OCI-LY7 (cell line): ENCODE measurements around the gene IFITM10. TPM values are rescaled to one million over a fixed set of nuclear protein-coding genes. Genes with fewer than 3 reads are reported as not detected.

Experiments used
- BruUV-seq: library from RNA; stranded (reverse); fragments of 400-500 nt; replicated peaks from 2 replicates; lab custom pipeline; 2021; lab: Mats Ljungman, UMichigan
- CTCF ChIA-PET: fragments of 300-600 bp; sonication (Branson Sonifier 250); formaldehyde crosslinking; loops from one replicate; lab custom pipeline; 2022; ENCODE audit warnings: antibody characterized with exemption; ENCODE audit not compliant: unreplicated experiment; lab: Charles Lee
- POLR2A ChIA-PET: fragments of 300-600 bp; sonication (Branson Sonifier 250); formaldehyde crosslinking; loops from one replicate; lab custom pipeline; 2022; ENCODE audit warnings: antibody characterized with exemption; lab: Charles Lee
- DNase-seq: peaks from one replicate; pipeline ENCODE4 v3.0.0-alpha.2; 2015; ENCODE audit warnings: low spot score
- H2AFZ ChIP-seq: fragments of 200-600 bp; sonication (generic), shearing (Covaris generic); 2 replicates; pipeline ENCODE4 v1.6.1; 2014; ENCODE audit warnings: mild to moderate bottlenecking, antibody characterized with exemption, low read length, moderate library complexity
- H3K27ac ChIP-seq: fragments of 200-600 bp; sonication (generic); 2 replicates; pipeline ENCODE4 v1.5.1; 2014; ENCODE audit warnings: mixed run types, low read depth, mild to moderate bottlenecking, moderate library complexity, low read length, inconsistent platforms; ENCODE audit not compliant: poor library complexity, severe bottlenecking
- H3K36me3 ChIP-seq: fragments of 200-600 bp; sonication (generic); 2 replicates; pipeline ENCODE4 v1.6.1; 2014; ENCODE audit warnings: mild to moderate bottlenecking, antibody characterized with exemption, low read length, moderate library complexity, mixed read lengths; ENCODE audit not compliant: insufficient read depth
- H3K4me1 ChIP-seq: fragments of 200-600 bp; sonication (generic); 2 replicates; pipeline ENCODE4 v1.5.1; 2014; ENCODE audit warnings: mild to moderate bottlenecking, low read length; ENCODE audit not compliant: insufficient read depth, poor library complexity, severe bottlenecking
- H3K4me2 ChIP-seq: fragments of 200-600 bp; sonication (generic); 2 replicates; pipeline ENCODE4 v1.6.1; 2014; ENCODE audit warnings: mild to moderate bottlenecking, low read length
- H3K4me3 ChIP-seq: fragments of 200-600 bp; sonication (generic); 2 replicates; pipeline ENCODE4 v1.5.1; 2014; ENCODE audit warnings: mild to moderate bottlenecking, low read depth, low read length; ENCODE audit not compliant: poor library complexity, severe bottlenecking
- H3K79me2 ChIP-seq: fragments of 200-600 bp; sonication (generic); 2 replicates; pipeline ENCODE4 v1.6.1; 2016; ENCODE audit warnings: low read depth, mild to moderate bottlenecking, low read length, moderate library complexity, mixed read lengths; ENCODE audit not compliant: insufficient read depth
- H3K9me2 ChIP-seq: fragments of 200-600 bp; sonication (generic); 2 replicates; pipeline ENCODE4 v1.6.1; 2016; ENCODE audit warnings: mild to moderate bottlenecking, low read length, mixed read lengths; ENCODE audit not compliant: insufficient read depth
- H3K9me3 ChIP-seq: fragments of 200-600 bp; sonication (generic); 2 replicates; pipeline ENCODE4 v1.6.1; 2014; ENCODE audit warnings: mild to moderate bottlenecking, mixed run types, low read length, mixed read lengths
- H4K20me1 ChIP-seq: fragments of 200-600 bp; sonication (generic); 2 replicates; pipeline ENCODE4 v1.6.1; 2014; ENCODE audit warnings: mild to moderate bottlenecking, antibody characterized with exemption, low read length, moderate library complexity, mixed read lengths; ENCODE audit not compliant: insufficient read depth
- EZH2phosphoT487 ChIP-seq: fragments of 200-600 bp; sonication (generic); IDR thresholded peaks from 2 replicates; pipeline ENCODE4 v1.6.1; 2018; ENCODE audit warnings: low read depth, borderline replicate concordance, mild to moderate bottlenecking, mixed run types, antibody characterized with exemption, low read length, moderate library complexity, mixed read lengths
- intact Hi-C: fragments of 100-400 bp; cut with micrococcal nuclease; formaldehyde crosslinking; loops from one replicate; pipeline ENCODE4 v1.10.0; 2022; ENCODE audit not compliant: unreplicated experiment
- total RNA-seq, 2 experiments: library from RNA; depleted of rRNA in 1 of 2; stranded (reverse); fragments of >200 nt in 1 of 2; shearing (Covaris generic) in 1 of 2; gene quantifications; 2 replicates each; pipeline ENCODE4 v1.2.3, GENCODE V29; 2014 to 2022
- TF ChIP-seq, protein P1 (sequence below): fragments of 200-600 bp; sonication (generic); conservative IDR thresholded peaks from 2 replicates; pipeline ENCODE4 v1.5.1; 2014; ENCODE audit warnings: mild to moderate bottlenecking, antibody characterized with exemption, low read length, moderate library complexity, mixed read lengths

The IFITM10 gene
- total RNA-seq, 2 experiments from 2014 or later, result 0.30 to 0.38 TPM

DNA sequence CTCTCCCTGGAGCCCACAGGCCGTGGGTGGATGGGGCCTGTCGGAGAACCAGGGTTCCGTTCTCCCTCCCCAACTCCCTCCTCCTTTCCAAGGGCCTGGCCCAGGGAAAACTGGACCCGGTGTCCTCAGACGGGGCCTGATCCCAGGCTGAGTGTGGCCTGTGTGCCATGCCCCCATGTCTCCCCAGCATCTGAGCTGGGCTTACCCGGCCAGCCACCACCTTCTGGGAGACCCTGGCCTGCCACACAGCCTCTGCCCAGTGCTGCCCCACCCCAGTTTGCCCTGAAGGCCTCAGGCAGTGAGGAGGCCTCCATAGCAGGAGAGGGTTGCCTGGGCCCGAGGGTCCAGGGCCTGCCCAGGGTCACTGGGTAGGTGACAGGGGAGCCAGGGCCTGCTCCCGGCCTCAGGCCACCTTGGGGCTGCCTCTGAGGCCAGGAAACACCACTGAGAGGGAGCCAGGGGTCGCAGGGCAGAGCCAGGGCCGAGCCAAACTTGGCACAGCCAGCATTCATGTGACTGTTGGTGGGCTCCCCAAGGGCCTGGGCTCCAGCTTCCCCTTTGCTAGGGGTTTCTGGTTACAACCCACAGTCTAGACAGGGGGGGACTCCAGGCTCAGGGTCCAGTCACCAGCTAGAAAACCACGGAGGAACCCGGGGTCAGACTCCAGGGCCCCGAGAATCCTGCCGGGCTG is 590 bp upstream of the IFITM10 start:
- Histone ChIP-seq H2AFZ (no peak overlapping the region), H3K4me3 (no peak overlapping the region), H3K79me2 (no peaks in the 10 kb centered on the region), H3K4me1 (no peaks in the 10 kb centered on the region), H3K36me3 (no peaks in the 10 kb centered on the region), H3K4me2 (no peak overlapping the region), H4K20me1 (no peaks in the 10 kb centered on the region), H3K27ac (no peak overlapping the region), H3K9me2 (no peaks in the 10 kb centered on the region), H3K9me3 (peaks cover 4% of the 10 kb centered on the region; the same call in 1 of the 2 replicates)
- DNase-seq, result no peak
- ChIA-PET CTCF (no interaction called here), POLR2A (no interaction called here)
- intact Hi-C loops, result no loop called here
- BruUV-seq, result no TSS peak
- TF ChIP-seq EZH2phosphoT487, result no peak
- TF ChIP-seq, protein P1, sequence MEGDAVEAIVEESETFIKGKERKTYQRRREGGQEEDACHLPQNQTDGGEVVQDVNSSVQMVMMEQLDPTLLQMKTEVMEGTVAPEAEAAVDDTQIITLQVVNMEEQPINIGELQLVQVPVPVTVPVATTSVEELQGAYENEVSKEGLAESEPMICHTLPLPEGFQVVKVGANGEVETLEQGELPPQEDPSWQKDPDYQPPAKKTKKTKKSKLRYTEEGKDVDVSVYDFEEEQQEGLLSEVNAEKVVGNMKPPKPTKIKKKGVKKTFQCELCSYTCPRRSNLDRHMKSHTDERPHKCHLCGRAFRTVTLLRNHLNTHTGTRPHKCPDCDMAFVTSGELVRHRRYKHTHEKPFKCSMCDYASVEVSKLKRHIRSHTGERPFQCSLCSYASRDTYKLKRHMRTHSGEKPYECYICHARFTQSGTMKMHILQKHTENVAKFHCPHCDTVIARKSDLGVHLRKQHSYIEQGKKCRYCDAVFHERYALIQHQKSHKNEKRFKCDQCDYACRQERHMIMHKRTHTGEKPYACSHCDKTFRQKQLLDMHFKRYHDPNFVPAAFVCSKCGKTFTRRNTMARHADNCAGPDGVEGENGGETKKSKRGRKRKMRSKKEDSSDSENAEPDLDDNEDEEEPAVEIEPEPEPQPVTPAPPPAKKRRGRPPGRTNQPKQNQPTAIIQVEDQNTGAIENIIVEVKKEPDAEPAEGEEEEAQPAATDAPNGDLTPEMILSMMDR, result no peak

DNA sequence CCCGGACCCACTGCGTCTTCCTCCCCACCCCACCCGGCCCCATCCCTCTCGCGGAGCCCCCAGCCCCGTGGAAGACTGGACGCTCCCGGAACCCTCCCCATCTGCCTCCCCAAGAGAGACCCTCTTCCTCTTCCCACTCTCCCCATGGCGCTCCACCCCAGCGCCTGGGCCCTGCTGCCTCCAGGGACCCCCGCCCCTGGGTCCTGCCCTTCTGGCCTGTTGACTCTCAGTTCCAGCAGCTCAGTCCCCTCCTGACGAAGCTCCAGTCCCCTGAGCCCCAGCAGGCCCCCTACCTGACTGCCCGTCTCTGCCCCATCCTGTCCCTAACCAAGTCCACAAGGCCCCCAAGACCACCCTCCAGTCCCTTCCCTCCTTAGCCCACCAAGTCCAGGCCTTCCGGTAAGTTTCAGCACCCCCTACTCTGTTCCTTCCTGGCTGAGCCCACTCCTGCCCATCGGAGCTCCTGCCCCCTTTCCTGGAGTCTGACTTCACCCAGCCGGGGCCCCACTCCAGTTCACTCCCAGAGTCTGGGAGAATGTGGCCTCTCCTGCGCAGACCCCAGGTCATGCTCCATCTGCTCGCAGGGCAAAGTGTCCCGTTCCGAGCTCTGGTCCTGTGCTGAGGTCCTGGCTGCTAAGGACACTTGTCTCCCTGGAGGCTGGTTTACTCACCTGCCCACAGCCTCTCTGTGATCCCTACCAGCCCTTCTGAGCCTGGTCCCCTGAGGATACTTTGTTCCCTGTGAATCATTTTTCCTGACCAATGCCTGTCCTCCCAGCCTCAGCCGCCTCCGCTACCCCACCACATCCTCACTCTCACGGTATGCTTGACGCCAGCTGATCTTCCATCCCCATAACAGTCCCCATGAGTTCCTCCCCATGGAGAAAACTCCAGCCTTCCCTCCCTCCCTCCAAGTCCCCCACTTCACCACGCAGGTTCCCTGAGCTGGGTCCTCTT is 722 bp downstream of the IFITM10 start:
- H3K4me1 ChIP-seq, result no peaks in the 10 kb centered on the region
- ChIA-PET POLR2A (no interaction called here), CTCF (no interaction called here)
- intact Hi-C loops, result no loop called here
- TF ChIP-seq, protein P1, result no peak
- TF ChIP-seq EZH2phosphoT487, result no peak
- no peak overlapping the region for H3K27ac ChIP-seq
- no peak overlapping the region for H3K4me2 ChIP-seq
- no peak overlapping the region for H3K4me3 ChIP-seq
- no peak for DNase-seq
- no peaks in the 10 kb centered on the region for H3K36me3 ChIP-seq
- H3K9me2 ChIP-seq, result no peaks in the 10 kb centered on the region
- no peak overlapping the region for H2AFZ ChIP-seq
- BruUV-seq, result no TSS peak
- H4K20me1 ChIP-seq, result no peaks in the 10 kb centered on the region
- peaks cover 4% of the 10 kb centered on the region; the same call in 1 of the 2 replicates for H3K9me3 ChIP-seq
- H3K79me2 ChIP-seq, result no peaks in the 10 kb centered on the region
